NCI-H1930 (cell line): Measurements from ENCODE around the gene TRIM44.
"Not testable (repeated sequence)": the region's sequence is repeated elsewhere in the genome, so short reads cannot be mapped to it uniquely, and the experiment has no call there.

ENCODE experiments used
- DNase-seq, 2 experiments: peaks; one replicate each; lab custom pipeline; 2025; lab: John Stamatoyannopoulos, UW

Gene TRIM44

GRCh38 chr11:35855671-35856070 lies 193.1 kb downstream of the TRIM44 start:
- no peak for DNase-seq

DNA sequence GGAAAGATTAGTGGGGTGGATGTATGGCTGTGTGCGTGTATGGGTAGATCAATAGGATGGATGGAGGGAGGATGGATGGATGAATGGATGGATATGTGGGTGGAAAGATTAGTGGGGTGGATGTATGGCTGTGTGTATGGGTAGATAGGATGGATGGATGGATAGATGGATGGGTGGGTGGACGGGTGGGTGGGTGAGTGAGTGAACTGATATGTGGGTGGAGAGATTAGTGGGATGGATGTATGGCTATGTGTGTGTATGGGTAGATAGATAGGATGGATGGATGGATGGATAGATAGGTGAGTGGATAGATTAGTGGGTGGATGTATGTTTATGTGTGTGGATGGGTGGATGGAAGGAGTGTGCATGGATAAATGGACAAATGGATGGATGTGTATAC lies 193.7 kb downstream of the TRIM44 start:
- no peak for DNase-seq

DNA sequence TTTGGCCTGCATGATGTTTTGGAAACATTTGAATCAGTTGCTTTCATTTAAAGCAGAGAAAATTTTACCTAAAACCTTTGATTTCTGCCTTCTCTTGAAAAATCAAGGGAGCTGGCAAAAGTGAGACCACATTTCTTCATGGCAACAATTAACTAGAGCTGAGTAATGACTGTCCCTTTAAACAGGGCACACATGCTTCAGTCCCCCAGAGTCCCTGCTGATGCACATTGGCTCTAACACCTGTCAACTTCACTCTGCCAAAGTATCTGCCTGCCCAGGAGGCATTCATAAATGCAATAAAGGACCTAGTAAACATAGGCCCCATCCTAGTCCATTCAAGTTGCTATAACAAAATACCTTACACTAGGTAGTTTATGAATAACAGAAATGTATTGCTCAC lies 194.2 kb downstream of the TRIM44 start:
- no peak for DNase-seq

DNA sequence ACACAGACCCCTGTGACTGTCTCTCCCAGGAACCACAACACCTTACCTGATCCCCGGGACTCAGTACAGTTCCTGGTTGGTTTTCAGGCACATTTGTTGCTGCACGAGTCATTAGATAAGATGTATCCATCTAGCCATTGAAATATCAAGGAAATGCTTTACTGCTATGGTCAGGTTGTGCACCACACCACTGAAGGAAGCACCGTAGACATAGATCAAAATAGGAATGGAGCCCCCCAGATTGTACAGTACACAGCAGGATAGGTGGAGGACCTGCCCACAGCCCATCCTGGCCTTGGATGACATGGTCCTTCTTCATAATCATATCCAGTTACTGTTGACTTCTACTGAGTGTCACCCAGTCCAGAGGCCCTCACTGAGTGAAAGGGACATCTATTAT lies 195.3 kb downstream of the TRIM44 start:
- no peak for DNase-seq

DNA sequence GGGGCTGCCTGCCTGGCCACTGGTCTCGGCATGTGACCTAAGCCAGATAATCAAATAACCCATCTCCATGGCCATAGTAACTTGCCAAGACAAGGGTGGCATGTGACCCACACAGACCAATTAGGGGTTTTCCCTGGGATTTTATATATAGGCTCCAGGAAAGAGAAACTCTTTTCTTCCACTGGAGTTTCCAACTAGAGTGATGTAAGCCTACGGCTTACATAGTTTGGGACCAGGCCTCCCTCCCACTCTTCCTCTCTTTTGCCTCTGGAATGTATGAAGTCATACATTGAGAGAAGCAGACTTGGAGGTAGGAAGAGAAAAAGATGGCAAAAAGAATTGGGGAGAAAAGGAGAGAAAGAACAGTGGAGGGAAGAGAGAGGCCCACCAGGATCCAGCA lies 196.7 kb downstream of the TRIM44 start:
- DNase-seq = no peak

DNA sequence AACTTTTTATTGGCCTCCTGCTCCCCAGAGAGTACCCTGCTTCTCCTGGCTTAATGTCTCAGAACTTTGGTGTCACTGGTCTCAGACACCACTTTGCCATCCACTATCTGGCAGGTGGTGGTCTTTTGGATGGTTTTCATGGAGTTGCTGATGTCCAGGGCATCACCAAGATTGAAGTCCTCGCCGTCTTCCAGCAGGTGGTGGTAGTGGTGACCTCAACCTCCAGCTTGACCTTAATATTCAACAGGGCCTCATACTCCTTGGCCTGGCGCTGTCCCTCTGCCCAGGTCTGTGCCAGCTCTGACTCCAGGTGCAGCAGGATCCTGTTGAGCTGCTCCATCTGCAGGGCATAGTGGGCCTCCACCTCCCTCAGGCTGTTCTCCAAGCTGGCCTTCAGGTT lies 197.6 kb downstream of the TRIM44 start:
- not testable (repeated sequence) for DNase-seq

DNA sequence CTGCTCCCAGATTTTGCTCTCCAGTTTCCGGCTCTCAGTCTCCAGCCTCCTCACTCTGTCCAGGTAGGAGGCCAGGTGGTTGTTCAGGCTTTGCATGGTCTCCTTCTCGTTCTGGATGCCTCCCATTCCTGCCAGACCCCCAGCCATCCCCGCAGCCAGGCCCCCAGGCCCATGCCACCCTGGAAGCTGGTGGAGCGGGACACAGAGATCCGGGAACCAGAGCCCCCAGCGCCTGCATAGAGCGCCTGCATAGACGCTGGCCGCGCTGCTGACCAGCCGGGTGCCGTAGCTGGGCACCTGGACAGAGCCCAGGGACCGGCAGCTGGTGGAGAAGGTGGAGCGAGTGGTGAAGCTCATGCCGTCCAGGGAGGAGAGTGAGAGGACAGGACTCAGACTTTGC lies 198.6 kb downstream of the TRIM44 start:
- DNase-seq = no peak

GRCh38 chr11:35862666-35863065 lies 200.1 kb downstream of the TRIM44 start:
- no peak for DNase-seq

- DNase-seq = no peak
These were observed 201.6 kb downstream of the TRIM44 start for GRCh38 chr11:35864131-35864530.

DNA sequence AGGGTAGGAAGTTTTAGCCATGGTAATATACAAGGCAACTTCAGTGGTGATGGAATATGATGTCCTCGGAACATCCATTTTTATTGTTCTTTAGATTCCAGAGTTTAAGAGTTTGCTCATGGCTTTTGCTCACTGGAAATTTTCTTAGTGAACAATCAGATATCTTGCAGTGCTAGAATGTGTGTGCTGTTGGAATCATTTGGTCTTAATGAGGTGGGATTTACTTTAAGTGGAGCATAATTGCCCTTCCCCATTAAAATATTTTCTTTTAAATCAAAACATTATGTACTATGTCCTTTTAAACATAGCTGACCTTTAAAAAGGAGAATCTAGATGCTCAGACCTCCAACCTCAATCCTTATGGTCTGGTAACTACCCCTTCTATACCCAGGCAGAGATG lies 204.0 kb downstream of the TRIM44 start:
- no peak for DNase-seq
